ENCODE results near the gene PLSCR2.
"Not testable (repeated sequence)": the region's sequence is repeated elsewhere in the genome, so short reads cannot be mapped to it uniquely, and the experiment has no call there.

Gene PLSCR2

GRCh38 chr3:146469150-146470017, at the start of gene PLSCR2:
PLSCR2 (minus strand) TSS chr3:146469561; CDS start chr3:146459904, 9,657 bp downstream.
- peak; percentile 45 for DNase-seq

GRCh38 chr3:146517684-146518435, 48.5 kb upstream of the PLSCR2 start:
- DNase-seq: no peak

- no peak for DNase-seq
These were observed 44.2 kb upstream of the PLSCR2 start for GRCh38 chr3:146513386-146514051.

- no peak for DNase-seq
These were observed 42.2 kb upstream of the PLSCR2 start for GRCh38 chr3:146511402-146512134.

GRCh38 chr3:146507331-146508120, 38.2 kb upstream of the PLSCR2 start:
- DNase-seq: no peak

GRCh38 chr3:146505516-146505915, 36.2 kb upstream of the PLSCR2 start:
- DNase-seq: no peak

GRCh38 chr3:146504498-146505197, 35.3 kb upstream of the PLSCR2 start:
- no peak for DNase-seq

- DNase-seq: peak; percentile 55
These were observed 34.3 kb upstream of the PLSCR2 start for GRCh38 chr3:146503461-146504202.

GRCh38 chr3:146502887-146503460, 33.6 kb upstream of the PLSCR2 start:
- DNase-seq: no peak

- DNase-seq: no peak
These were observed 32.4 kb upstream of the PLSCR2 start for GRCh38 chr3:146501752-146502151.

GRCh38 chr3:146499701-146500100, 30.3 kb upstream of the PLSCR2 start:
- no peak for DNase-seq

GRCh38 chr3:146498002-146498736, 28.8 kb upstream of the PLSCR2 start:
- DNase-seq: no peak

- not testable (repeated sequence) for DNase-seq
These were observed 27.9 kb upstream of the PLSCR2 start for GRCh38 chr3:146497145-146497843.

- no peak for DNase-seq
These were observed 27.4 kb upstream of the PLSCR2 start for GRCh38 chr3:146496726-146497125.

GRCh38 chr3:146496251-146496650, 26.9 kb upstream of the PLSCR2 start:
- no peak for DNase-seq

GRCh38 chr3:146493761-146494160, 24.4 kb upstream of the PLSCR2 start:
- no peak for DNase-seq

- DNase-seq: no peak
These were observed 23.9 kb upstream of the PLSCR2 start for GRCh38 chr3:146493221-146493620.

GRCh38 chr3:146491303-146491702, 21.9 kb upstream of the PLSCR2 start:
- DNase-seq: no peak

- no peak for DNase-seq
These were observed 15.9 kb upstream of the PLSCR2 start for GRCh38 chr3:146485297-146485696.
